Posterior vena cava (tissue), 2 donors: Measurements from ENCODE around the gene ATP10A. TPM values are rescaled to one million over a fixed set of nuclear protein-coding genes. Genes with fewer than 3 reads are reported as not detected.
A peak's percentile ranks its signal among the peaks of the same experiment; 100 is the strongest.

Experiments
- DNase-seq: peaks from one replicate; pipeline ENCODE4 v3.0.0-alpha.2; 2020; ENCODE audit warnings: low spot score
- intact Hi-C, 2 donors: fragments of 100-400 bp; cut with DNase I; formaldehyde crosslinking; loops; one replicate each; pipeline versions ENCODE4 v1.14.1 to v1.14.2; 2022 to 2023
- total RNA-seq, 2 donors: library from RNA; stranded (reverse); fragmentation: NEBNext Ultra II Directional; extraction: Animal tissue kit (Norgen Biotek cat#: 25700); gene quantifications; one replicate each; pipeline ENCODE4 v1.2.1, GENCODE V29; 2021
- donor health status: DM: yes; HTN: yes; CAD: no.
- donor health status: DM: yes; HTN: yes; CAD: no.

Gene ATP10A
- total RNA-seq, 2 donors from 2014 or later = 18.7 to 21.5 TPM

DNA sequence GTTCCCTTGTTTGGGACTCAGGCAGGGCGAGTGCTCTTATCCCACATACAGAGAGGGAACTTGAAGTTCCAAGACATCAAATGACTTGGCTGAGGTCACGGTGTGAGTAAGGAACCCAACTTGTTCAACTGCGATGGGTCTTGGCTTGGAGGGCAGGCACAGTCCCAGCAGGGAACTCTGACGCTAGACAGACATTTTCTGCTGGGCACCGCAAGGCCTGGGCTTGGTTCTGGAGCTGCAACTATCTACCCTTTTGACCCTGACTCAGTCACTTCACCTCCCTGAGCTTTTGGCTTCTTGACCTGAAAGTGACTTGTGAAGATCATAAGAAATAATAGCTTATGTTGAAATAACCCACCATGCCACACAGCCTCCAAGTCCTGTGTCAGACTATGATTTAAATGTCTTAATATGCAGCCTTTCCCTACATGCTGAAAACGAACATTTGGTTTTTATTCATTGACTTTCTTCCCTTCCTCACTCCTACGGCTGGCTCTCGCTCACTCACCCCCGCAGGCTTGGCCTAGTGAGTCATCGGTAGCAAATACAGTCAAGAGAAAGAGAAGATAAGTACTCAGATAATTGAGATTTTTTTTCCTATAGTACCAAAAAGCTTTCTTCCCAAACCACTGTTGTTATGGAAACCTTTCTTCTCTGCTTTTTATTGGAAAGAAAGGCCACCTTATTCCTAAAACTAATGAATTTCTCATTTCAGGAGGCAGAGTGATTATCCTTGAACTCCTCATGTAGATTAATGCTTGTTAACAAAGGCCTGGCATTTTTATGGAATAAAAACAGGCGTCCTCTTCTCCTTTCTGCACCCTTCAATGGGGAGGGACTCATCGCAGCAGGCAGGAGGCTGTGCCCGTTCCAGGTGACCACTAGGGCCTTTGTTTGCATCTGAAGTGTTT, 178.4 kb downstream of the ATP10A start:
- intact Hi-C loops = no loop called here
- peak; percentile 95 for DNase-seq

- no peak for DNase-seq
- intact Hi-C loops = no loop called here
Measured at GRCh38 chr15:25683911-25684310, 179.2 kb downstream of the ATP10A start.

- DNase-seq = no peak
- intact Hi-C loops = no loop called here
Measured at GRCh38 chr15:25683415-25683814, 179.7 kb downstream of the ATP10A start.

- DNase-seq = no peak
- intact Hi-C loops = no loop called here
Measured at GRCh38 chr15:25682340-25682739, 180.8 kb downstream of the ATP10A start.

DNA sequence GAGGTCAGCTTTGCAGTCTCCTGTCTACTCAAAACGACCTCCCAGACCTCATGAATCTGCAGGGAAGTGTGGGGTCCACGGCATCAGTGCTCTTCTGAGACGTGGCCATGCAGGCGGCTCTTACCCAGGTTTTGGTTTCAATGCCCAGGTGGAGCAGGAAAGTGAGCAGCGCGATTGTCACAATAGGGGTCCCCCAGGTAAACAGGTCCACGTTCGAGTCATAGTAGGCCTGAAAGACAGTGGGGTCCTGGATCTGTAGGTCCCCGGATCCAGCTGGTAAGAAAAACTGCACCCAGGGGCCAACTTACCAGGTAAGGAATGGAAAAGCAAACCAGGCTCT, 182.5 kb downstream of the ATP10A start:
- intact Hi-C loops = no loop called here
- no peak for DNase-seq

- no peak for DNase-seq
Measured at GRCh38 chr15:25679964-25680685, 183.0 kb downstream of the ATP10A start.

GRCh38 chr15:25679492-25679891, 183.6 kb downstream of the ATP10A start:
- intact Hi-C loops = loop anchor here in 1 of 2 donors (5.0 kb wide), 1 partner anchor 583 kb away; no protein-coding TSS in a partner anchor
- no peak for DNase-seq

More at GRCh38 chr15:25679964-25680685, 183.0 kb downstream of the ATP10A start:
- intact Hi-C loops = loop anchor here in 1 of 2 donors (5.0 kb wide), 1 partner anchor 582 kb away; no protein-coding TSS in a partner anchor

DNA sequence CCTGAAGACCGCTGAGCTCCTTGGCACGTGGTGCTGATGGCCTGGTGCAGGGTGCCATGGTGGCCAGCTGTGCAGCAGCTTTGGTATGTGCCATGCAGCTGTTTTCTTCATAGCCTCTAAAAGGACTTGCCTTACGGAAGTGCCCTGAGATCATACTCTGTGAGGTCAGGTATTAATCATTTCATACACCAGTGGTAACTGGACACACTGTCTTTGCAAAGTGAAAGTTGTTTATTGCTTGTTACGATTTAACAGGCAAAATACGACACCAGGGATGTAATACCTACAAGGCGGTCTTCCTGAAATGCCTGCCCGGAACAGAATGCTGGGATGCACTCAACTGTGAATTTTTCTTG, 184.6 kb downstream of the ATP10A start:
- intact Hi-C loops = loop anchor here in 1 of 2 donors (5.0 kb wide), 1 partner anchor 584 kb away; no protein-coding TSS in a partner anchor
- no peak for DNase-seq

DNA sequence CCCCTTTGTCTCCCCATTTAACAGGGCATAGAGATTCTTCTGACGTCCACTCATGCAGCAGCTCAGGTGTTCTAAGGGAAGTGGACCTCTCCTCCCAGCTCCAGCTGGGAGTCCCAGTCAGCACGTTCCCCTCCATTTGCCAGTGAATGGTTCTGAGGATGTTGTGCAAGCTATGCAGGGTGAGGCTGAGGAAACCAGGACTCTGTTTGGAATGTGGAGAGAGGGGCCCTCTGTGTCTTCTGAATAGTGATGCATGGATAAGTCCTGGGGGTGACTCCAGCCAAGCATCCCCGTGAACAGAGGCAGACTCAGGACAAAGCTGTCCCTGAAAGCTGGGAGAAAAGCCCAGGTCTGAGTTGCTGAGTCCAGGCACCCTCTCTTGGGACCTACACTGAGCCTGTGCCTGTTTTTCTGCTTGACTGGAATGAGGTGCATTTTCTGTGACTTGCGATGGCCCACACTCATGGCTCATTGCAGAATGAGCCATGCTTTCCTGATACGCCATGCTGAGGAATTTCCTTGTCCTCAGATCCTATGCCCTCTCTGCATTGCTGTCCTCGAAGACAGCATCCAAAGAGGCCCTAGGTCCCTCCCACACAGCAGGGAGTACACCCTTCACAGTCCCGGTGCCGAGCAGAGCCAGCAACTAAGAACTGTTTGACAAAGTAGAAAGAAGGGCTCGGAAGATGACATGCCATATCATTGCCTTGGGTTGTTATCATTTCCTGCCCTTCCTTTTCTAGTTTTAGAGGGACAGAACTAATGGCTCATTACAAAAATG, 185.2 kb downstream of the ATP10A start:
- intact Hi-C loops = loop anchor here in 1 of 2 donors (5.0 kb wide), 1 partner anchor 584 kb away; no protein-coding TSS in a partner anchor
- DNase-seq = no peak

GRCh38 chr15:25676070-25676469, 187.1 kb downstream of the ATP10A start:
- DNase-seq = no peak
- intact Hi-C loops = loop anchor here in 1 of 2 donors (5.0 kb wide), 1 partner anchor 586 kb away; no protein-coding TSS in a partner anchor

DNA sequence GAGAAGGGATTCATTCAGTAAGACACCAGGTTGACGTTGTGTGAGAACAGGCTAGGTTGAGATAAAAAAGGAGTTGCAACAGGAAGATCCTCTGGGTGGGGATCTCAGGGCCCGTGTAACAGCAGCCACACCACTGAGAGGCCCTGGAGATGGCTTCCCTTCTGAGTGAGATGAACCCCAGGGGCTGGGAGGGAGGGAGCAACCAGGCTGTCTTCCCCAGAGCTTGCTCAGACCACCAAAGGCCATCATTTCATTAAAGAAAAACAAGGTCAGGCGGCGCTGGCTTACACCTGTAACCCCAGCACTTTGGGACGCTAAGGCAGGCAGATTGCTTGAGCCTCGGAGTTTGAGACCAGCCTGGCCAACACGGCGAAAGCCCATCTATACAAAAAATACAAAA, 187.7 kb downstream of the ATP10A start:
- no peak for DNase-seq
- intact Hi-C loops = loop anchor here in 1 of 2 donors (5.0 kb wide), 1 partner anchor 587 kb away; no protein-coding TSS in a partner anchor

GRCh38 chr15:25674913-25675312, 188.2 kb downstream of the ATP10A start:
- DNase-seq = peak; percentile 91
- intact Hi-C loops = loop anchor here in 1 of 2 donors (5.0 kb wide), 1 partner anchor 587 kb away; no protein-coding TSS in a partner anchor

- DNase-seq = no peak
- intact Hi-C loops = no loop called here
Measured at GRCh38 chr15:25673972-25674371, 189.2 kb downstream of the ATP10A start.

DNA sequence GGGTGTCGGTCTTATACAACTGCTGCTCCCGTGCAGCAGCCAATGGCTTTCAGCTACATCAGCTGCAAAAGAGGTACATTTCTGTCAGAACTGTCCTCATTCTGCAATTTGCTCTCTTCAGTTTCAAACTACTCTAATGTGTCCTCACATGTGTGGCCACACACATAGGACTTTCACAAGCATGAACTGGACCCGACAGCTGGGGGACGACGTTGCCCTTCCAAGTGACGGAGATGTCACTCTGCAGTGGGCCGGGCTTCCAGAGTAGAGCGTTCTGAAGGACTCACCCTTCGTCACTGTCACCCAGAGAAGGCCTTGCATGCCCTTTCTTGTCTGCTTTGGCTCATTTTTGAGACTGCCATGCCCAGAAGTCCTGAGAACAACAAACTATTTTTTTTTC, 189.8 kb downstream of the ATP10A start:
- intact Hi-C loops = no loop called here
- no peak for DNase-seq

GRCh38 chr15:25671132-25671531, 192.0 kb downstream of the ATP10A start:
- DNase-seq = no peak
- intact Hi-C loops = no loop called here

DNA sequence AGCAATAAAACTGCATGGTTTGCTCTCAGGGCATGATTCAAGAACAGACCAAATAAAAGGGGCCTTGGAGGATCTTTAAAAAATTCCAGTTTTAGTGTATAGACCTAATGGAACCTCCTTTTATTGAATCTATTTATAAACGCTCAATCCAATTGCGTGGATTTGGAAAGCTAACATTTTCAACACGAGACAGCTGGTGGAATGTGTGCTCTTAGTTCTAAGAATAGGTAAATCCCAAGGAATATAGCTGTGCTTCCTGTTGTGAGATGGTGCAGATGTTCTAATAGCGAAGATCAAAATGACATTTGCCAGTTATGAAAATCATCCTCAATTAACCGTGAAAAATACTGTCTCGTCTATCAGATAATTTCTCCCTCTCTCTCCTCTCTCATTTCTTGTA, 192.5 kb downstream of the ATP10A start:
- no peak for DNase-seq
- intact Hi-C loops = no loop called here

DNA sequence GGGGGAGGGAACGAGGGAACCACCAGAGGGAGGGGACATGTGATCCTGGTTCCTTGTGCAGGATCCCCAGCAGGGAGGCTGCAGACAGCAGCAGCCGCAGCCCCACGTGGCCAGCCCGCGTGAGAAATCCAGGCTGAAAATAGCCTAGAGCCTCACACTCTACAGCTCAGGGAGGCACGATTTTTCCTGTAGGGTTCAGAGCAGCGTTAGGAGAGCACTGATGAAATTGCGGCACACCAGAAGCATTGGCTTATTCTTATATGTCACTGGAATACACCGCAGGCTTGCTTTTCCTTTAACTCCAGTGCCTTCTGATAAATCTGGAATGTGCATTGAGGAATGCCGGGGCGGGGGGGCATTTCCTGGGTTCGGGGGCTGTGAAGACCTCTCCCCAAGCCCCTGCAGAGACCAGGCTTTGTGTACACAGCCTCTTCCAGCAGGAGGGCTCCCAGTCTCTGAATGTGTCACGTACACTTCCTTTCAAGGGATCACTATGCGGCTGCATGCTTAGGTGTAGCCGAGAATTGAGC, 193.0 kb downstream of the ATP10A start:
- peak; percentile 91 for DNase-seq
- intact Hi-C loops = no loop called here

DNA sequence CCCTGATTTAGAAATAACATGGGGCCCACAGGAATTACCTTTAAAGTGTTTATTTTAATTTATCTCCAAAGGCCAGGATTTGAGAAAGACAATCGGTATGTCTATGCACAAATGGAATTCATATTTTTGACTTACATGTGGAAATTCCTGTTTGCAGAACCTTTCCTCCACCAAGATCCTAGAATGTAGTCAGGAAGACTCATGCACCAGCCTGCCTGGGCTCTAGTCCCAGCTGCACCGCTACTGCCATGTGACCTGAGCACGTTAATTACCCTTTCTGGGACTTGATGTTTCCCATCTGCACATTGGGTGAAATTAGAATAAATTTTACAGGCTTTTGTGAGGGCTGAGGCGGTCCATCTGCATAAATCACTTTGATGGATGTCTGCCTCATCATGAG, 194.2 kb downstream of the ATP10A start:
- intact Hi-C loops = no loop called here
- DNase-seq = no peak

DNA sequence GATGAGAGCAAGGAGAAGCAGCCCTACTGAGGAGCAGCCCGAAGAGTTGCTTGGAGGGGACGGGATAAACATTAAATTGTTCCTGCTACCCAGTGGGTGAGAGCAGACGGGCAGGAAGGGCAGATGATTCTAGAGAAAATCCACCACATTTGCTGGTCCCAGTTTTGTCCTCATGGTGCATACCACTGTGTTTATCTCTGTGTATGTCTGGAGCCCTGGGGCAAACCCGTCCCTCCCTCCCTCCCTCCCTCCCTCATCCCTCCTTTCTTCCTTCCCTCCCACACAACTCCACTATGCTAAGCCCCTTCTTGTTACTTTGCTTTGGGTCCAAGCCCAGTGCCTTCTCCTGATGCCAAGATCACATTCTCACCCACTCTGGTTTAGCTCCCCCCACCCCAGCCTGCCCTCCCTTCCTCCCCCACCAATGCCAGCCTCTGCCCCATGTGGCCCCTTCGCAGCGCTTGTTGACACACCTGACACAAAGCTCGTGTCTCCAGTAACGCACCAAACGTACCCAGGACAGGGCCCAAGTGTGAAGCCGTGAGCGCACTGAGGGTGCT, 194.8 kb downstream of the ATP10A start:
- no peak for DNase-seq
- intact Hi-C loops = no loop called here
